ENCODE results near the gene WDR33. TPM values are rescaled to one million over a fixed set of nuclear protein-coding genes. Genes with fewer than 3 reads are reported as not detected.

Gene WDR33
- total and polyA plus RNA-seq, 9 of the 15 experiments (the other 6 are each of a cell fraction or from before 2014, with no cell fraction given) = 24.2 to 57.4 (median 38.4) TPM

DNA sequence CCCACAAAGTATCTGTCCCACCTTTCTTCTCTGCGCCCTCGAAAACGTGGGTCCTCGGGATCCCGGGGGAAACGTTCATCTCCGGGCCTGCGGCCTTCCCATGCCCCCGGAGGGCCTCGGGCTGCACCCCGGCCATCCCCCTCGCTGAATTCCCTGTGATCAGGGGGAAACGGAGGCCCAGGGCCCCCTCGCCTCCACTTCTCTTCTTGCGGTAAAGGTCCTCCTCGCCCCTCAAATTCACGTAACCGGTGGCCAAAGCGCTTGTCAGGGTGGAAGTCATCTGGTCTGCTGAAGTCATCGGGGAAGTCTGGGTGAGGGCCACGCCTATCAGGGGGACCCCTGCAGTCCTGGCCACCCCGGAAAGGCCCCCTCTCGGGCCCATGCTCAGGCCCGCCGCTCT is 97.4 kb downstream of the WDR33 start:
- Histone ChIP-seq H3K9me1 (ENCODE audit: control insufficient read depth, insufficient read depth, low read length) (peaks cover 2% of the 10 kb centered on the region), H2AFZ (ENCODE audit: low read depth, low read length) (no peak overlapping the region), H3K9ac (ENCODE audit: insufficient read depth in 1 of 2, low read depth in 2 of 2, low read length in 2 of 2) (no peak overlapping the region; a peak in 1 of 4 replicates), H3K4me1 (replicated peaks in 1 of 2; ENCODE audit: control insufficient read depth in 2 of 2, insufficient read depth in 2 of 2, low read length in 2 of 2) (peaks cover 0 to 5% of the 10 kb centered on the region in 2 experiments; a peak in 1 of 5 replicates), H3K9me3 (replicated peaks; ENCODE audit: control insufficient read depth, insufficient read depth, low read depth, low read length) (no peaks in the 10 kb centered on the region), H3K4me3 (no peak overlapping the region), H3K27ac (ENCODE audit: extremely low read depth, low read depth, low read length) (no peak overlapping the region), H3K79me2 (ENCODE audit: control insufficient read depth, insufficient read depth, low read length) (no peaks in the 10 kb centered on the region), H3K36me3 (ENCODE audit: control insufficient read depth, insufficient read depth, low read length) (peaks cover 68% of the 10 kb centered on the region), H3K4me2 (ENCODE audit: insufficient read depth, low read length) (no peak overlapping the region), H3K27me3 (ENCODE audit: control insufficient read depth in 2 of 2, insufficient read depth in 2 of 2, low read length in 2 of 2) (no peaks in the 10 kb centered on the region), H4K20me1 (replicated peaks; ENCODE audit: control insufficient read depth, insufficient read depth, low read length) (no peaks in the 10 kb centered on the region)
- ATAC-seq (no peak), DNase-seq (ENCODE audit: extremely low read depth in 1 of 4, low spot score in 3 of 4) (no peak), FAIRE-seq (no peak)
- intact Hi-C loops (cut with micrococcal nuclease) (no loop called here), in situ Hi-C loops (cut with MboI) (no loop called here)
- CTCF ChIA-PET (ENCODE audit: low intra/inter-chr PET ratio) = no interaction called here
- WGBS (ENCODE audit: insufficient coverage, low coverage, missing lambda C conversion rate) = 92% methylated on average over 18 of the region's 25 CpGs
- no TSS peak for BruUV-seq (replicated peaks)
- 0 out of 2 replicates have a peak, but pooled peaks have one; percentile 34 for TF ChIP-seq POLR2G (IDR thresholded peaks at IDR 0.05; ENCODE audit: low read depth, low read length)
- no peak for TF ChIP-seq CREBBP (IDR thresholded peaks at IDR 0.05; ENCODE audit: low read depth, low read length)
- POLR2A ChIA-PET = interaction anchor here (0.6 to 1.6 kb wide), 4 partner anchors 10 to 347 kb away, joined by 3 to 4 read pairs (median 3); no protein-coding TSS in a partner anchor

DNA sequence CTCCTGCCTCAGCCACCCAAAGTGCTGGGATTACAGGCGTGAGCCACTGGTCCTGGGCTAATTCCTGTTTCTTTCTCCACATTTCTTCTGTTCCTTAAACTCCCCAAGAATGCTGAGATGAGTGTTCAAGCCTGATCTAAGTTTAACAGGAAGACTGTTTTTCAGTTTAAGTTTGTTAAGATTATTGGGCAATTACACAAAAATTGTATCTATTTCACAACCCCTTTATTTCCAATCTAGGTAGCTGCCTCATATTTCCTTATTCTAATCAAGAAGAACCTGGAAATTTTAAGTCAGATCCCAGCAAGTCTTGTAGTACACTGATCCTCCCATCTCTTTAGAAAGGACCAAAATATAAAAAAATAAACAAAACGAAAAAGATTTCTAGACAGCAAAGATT is 98.0 kb downstream of the WDR33 start:
- Histone ChIP-seq H3K4me3 (no peak overlapping the region), H3K79me2 (ENCODE audit: control insufficient read depth, insufficient read depth, low read length) (no peaks in the 10 kb centered on the region), H3K4me2 (ENCODE audit: insufficient read depth, low read length) (no peak overlapping the region), H3K27ac (ENCODE audit: extremely low read depth, low read depth, low read length) (no peak overlapping the region), H3K4me1 (replicated peaks in 1 of 2; ENCODE audit: control insufficient read depth in 2 of 2, insufficient read depth in 2 of 2, low read length in 2 of 2) (peaks cover 0 to 5% of the 10 kb centered on the region in 2 experiments; a peak in 1 of 5 replicates), H4K20me1 (replicated peaks; ENCODE audit: control insufficient read depth, insufficient read depth, low read length) (no peaks in the 10 kb centered on the region), H3K9me3 (replicated peaks; ENCODE audit: control insufficient read depth, insufficient read depth, low read depth, low read length) (no peaks in the 10 kb centered on the region), H2AFZ (ENCODE audit: low read depth, low read length) (no peak overlapping the region), H3K9ac (ENCODE audit: insufficient read depth in 1 of 2, low read depth in 2 of 2, low read length in 2 of 2) (no peak overlapping the region), H3K9me1 (ENCODE audit: control insufficient read depth, insufficient read depth, low read length) (peaks cover 2% of the 10 kb centered on the region), H3K27me3 (ENCODE audit: control insufficient read depth in 2 of 2, insufficient read depth in 2 of 2, low read length in 2 of 2) (no peaks in the 10 kb centered on the region), H3K36me3 (ENCODE audit: control insufficient read depth, insufficient read depth, low read length) (peaks cover 68% of the 10 kb centered on the region)
- intact Hi-C loops (cut with micrococcal nuclease) (no loop called here), in situ Hi-C loops (cut with MboI) (no loop called here)
- DNase-seq (ENCODE audit: extremely low read depth in 1 of 4, low spot score in 3 of 4) (no peak), FAIRE-seq (peak; percentile 72), ATAC-seq (no peak)
- CTCF ChIA-PET (ENCODE audit: low intra/inter-chr PET ratio) = no interaction called here
- POLR2A ChIA-PET = interaction anchor here (1.6 kb wide), 1 partner anchor 9 kb away, joined by 6 read pairs; no protein-coding TSS in a partner anchor
- no TSS peak for BruUV-seq (replicated peaks)
- WGBS (ENCODE audit: insufficient coverage, low coverage, missing lambda C conversion rate) = 60% methylated on average over 2 of the region's 2 CpGs
- TF ChIP-seq TEAD2 (tag; IDR thresholded peaks at IDR 0.05) = no peak
- no peak for TF ChIP-seq HEY1 (CRISPR knock-in tag; IDR thresholded peaks at IDR 0.05; ENCODE audit: borderline replicate concordance)
- TF ChIP-seq LEF1 (IDR thresholded peaks at IDR 0.05) = no peak
- TF ChIP-seq RAD51 (IDR thresholded peaks at IDR 0.05; ENCODE audit: borderline replicate concordance, low read depth) = no peak
- TF ChIP-seq CEBPG (CRISPR knock-in tag; IDR thresholded peaks at IDR 0.05) = no peak
- 0 out of 4 replicates have a peak, but pooled peaks of 1 of the 2 experiments have one; percentile 30 for TF ChIP-seq CEBPG (tag; conservative IDR thresholded peaks at IDR 0.05 in 1 of 2, IDR thresholded peaks at IDR 0.05 in 1 of 2)
- TF ChIP-seq, protein P1, sequence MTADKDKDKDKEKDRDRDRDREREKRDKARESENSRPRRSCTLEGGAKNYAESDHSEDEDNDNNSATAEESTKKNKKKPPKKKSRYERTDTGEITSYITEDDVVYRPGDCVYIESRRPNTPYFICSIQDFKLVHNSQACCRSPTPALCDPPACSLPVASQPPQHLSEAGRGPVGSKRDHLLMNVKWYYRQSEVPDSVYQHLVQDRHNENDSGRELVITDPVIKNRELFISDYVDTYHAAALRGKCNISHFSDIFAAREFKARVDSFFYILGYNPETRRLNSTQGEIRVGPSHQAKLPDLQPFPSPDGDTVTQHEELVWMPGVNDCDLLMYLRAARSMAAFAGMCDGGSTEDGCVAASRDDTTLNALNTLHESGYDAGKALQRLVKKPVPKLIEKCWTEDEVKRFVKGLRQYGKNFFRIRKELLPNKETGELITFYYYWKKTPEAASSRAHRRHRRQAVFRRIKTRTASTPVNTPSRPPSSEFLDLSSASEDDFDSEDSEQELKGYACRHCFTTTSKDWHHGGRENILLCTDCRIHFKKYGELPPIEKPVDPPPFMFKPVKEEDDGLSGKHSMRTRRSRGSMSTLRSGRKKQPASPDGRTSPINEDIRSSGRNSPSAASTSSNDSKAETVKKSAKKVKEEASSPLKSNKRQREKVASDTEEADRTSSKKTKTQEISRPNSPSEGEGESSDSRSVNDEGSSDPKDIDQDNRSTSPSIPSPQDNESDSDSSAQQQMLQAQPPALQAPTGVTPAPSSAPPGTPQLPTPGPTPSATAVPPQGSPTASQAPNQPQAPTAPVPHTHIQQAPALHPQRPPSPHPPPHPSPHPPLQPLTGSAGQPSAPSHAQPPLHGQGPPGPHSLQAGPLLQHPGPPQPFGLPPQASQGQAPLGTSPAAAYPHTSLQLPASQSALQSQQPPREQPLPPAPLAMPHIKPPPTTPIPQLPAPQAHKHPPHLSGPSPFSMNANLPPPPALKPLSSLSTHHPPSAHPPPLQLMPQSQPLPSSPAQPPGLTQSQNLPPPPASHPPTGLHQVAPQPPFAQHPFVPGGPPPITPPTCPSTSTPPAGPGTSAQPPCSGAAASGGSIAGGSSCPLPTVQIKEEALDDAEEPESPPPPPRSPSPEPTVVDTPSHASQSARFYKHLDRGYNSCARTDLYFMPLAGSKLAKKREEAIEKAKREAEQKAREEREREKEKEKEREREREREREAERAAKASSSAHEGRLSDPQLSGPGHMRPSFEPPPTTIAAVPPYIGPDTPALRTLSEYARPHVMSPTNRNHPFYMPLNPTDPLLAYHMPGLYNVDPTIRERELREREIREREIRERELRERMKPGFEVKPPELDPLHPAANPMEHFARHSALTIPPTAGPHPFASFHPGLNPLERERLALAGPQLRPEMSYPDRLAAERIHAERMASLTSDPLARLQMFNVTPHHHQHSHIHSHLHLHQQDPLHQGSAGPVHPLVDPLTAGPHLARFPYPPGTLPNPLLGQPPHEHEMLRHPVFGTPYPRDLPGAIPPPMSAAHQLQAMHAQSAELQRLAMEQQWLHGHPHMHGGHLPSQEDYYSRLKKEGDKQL (CRISPR knock-in tag; IDR thresholded peaks at IDR 0.05; ENCODE audit: borderline replicate concordance) = no peak
- no peak for TF ChIP-seq TAF9B (IDR thresholded peaks at IDR 0.05; ENCODE audit: partially characterized antibody)
- no peak for TF ChIP-seq ZC3H8 (IDR thresholded peaks at IDR 0.05)
